GM12874 (cell line): ENCODE data around the gene ASTN2.

ENCODE experiments used
- CTCF ChIP-seq: IDR thresholded peaks from 2 replicates; pipeline ENCODE4 v1.5.1; 2011; ENCODE audit warnings: low read depth, mild to moderate bottlenecking, control low read depth, low read length, moderate library complexity; ENCODE audit not compliant: insufficient read depth

ASTN2 gene

GRCh38 chr9:116979456-116979855 is 435.4 kb downstream of the ASTN2 start:
- TF ChIP-seq CTCF, result no peak

DNA sequence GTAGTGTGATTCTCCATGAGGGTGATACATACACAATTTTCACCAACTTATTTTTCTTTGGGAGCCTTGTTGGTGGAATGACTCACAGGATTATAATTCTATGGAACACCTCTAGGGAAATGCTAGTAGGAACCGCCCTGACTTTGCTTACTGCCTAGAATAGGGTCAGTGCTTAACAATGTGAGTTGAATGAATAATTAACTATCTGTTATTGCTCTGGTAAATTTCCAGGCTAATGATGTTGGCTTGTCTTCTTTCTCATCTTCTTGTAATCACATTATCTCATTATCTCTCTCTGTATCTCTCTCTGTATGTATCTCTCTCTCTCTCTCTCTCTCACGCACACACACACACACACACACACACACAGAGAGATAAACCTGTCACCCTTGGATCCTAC is 436.7 kb downstream of the ASTN2 start:
- TF ChIP-seq CTCF, result no peak

DNA sequence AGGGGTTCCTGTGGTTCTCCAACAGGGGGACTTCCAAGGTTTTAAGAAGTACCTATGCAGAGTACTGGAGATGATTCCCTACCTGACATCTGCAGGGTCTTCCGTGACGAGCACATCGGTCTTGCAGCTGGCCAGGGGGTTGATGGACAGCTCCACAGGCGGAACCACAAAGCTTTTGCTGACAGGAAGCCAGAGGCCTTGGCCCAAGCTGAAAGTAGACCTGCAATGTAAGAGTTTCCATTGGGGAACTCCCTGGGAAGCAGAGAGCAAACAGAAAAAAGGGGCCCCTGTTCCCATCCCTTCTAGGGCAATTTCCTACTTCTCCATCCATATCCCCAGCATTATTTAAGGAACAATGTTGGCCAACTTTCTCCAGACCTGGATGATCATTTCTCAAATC is 439.7 kb downstream of the ASTN2 start:
- no peak for TF ChIP-seq CTCF

DNA sequence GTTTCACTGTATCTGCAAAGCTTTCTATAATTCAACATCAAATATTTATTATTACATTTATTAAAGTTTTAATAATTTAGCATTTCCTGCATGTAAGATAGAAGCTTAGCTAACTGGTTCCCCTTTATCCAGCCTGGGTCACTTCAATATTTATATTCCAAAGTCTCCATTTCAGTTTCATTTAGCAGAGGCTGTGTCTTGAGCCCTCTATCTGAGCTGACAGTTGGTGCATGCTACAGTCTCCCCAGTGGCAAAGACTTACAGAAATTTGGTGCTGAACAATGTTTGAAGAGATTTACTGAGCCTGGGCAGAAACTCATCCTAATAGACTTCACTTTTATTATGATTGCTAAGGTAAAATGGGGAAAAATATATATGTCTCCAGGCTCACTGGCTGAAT is 448.7 kb downstream of the ASTN2 start:
- no peak for TF ChIP-seq CTCF

- TF ChIP-seq CTCF, result no peak
Observed at GRCh38 chr9:116964258-116964657, 450.6 kb downstream of the ASTN2 start.

GRCh38 chr9:116959809-116960208 is 455.0 kb downstream of the ASTN2 start:
- TF ChIP-seq CTCF, result no peak

DNA sequence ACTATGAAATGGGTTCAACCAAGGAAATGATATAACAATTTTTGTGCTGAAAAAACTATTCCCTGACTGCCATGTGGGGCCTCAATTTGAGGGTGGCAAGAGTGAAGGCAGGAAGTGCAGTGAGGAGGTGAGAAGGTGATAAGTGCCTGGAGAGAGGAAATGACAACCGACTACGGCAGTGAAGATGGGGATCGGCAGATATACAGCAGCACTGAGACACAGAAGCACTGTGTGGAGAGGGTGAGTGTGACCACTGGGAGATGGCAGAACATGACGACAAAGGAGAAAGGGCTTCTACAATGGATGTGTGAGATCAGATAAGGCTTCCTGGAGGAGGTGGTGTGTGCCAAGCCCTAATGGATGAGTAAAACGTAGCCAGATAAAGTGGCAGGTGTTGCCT is 456.0 kb downstream of the ASTN2 start:
- no peak for TF ChIP-seq CTCF

- TF ChIP-seq CTCF, result no peak
Observed at GRCh38 chr9:116954731-116955130, 460.1 kb downstream of the ASTN2 start.
